GM19238 (cell line): Measurements from ENCODE around the gene CAPS.

Experiments
- DNase-seq: peaks from one replicate; pipeline ENCODE4 v3.0.0; 2011; ENCODE audit warnings: low spot score; ENCODE audit not compliant: insufficient read length

CAPS gene

GRCh38 chr19:5908773-5909442 is 5.1 kb upstream of the CAPS start:
- no peak for DNase-seq

GRCh38 chr19:5910638-5910907 is 3.5 kb upstream of the CAPS start:
- no peak for DNase-seq

- no peak for DNase-seq
Observed at GRCh38 chr19:5911366-5911765, 2.7 kb upstream of the CAPS start.

- DNase-seq, result no peak
Observed at GRCh38 chr19:5914358-5914774, 312 bp downstream of the CAPS start.

- DNase-seq, result no peak
Observed at GRCh38 chr19:5914946-5915781, 1.1 kb downstream of the CAPS start.

- DNase-seq, result no peak
Observed at GRCh38 chr19:5915782-5916165, 1.7 kb downstream of the CAPS start.

DNA sequence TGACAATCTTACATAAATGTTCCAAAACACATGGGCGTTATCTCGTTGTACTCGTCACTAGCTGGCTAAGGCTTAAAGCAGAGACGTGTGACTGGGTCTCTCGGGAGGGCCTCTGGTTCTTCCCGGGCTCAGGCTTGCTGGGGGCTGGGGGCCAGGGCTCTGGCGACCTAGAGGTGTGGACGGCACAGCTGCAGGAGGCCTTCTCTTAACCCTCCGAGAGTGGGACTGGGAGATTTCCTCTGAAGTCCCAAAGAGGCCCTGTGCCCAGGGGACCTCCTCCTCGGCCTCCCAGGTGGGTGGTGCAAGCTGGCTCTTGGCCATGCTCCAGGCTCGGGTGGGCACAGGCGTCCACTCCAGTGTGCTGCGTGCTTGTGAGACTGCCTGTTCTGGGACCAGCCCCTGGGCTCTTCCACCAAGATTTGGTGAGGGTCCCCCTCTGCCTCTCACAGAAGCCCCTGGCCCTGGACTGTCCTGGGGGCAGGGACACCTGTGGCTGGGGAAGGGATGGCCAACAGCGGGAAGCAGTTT is 2.2 kb downstream of the CAPS start:
- DNase-seq, result no peak

DNA sequence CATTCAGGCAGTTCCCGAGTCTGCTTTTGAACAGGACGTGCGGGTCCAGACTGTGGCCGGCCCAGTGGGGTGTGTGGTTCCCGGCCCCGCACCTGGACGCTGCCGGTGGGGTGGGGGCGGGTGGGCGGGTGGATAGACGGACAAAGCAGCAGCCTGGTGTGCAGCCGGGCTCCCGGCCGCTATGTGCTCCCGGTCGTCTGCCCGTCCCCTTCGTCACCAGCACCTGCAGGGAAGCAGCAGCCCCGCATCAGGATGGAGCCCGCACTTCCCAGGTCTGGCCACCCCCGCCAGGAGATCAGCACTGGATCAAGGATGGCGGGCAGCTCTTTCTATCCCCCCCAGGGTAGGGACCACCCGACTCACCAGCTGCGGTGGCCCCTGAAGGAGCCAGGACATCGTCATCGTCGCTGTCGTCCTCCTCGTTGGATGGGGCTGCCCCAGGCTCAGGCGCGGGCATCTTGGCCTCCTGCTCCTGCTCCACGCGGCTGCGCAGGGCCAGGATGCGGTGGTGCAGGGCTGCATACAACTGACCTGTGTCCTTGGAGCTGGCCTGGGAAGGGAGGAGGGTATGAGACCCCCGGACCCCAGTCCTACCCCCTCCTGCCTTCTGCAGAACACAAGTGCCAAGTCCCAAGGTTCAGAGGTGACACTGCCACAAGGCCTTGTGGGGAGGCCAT is 3.5 kb downstream of the CAPS start:
- DNase-seq, result no peak

GRCh38 chr19:5918463-5919079 is 4.5 kb downstream of the CAPS start:
- DNase-seq, result no peak

DNA sequence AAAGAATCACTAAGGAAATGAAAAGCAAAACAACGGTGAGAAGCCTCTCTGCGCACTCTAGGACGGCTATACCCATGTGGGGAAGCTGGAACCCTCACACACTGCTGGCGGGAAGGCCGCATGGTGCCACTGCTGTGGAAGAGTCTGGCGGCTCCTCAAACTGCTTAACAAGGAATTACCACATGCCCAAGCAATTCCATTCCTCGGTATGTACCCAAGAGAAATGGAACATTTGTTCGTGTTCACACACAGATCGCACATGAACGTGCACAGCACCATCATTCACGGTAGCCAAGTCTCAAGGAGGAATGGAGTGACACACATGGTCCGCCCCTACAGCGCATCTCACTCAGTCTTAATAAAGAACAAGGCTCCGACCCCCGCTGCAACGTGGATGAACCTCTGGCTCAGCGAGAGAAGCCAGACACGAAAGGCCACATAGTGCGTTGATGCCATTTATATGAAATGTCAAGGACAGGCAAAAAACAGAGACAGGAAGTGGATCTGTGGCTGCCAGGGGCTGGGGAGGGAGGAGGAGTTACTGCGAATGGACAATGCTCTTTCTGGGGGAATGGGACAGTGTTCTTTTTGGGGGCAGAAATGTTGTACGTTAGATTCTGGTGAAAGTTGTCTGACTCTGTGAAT is 7.6 kb downstream of the CAPS start:
- no peak for DNase-seq

DNA sequence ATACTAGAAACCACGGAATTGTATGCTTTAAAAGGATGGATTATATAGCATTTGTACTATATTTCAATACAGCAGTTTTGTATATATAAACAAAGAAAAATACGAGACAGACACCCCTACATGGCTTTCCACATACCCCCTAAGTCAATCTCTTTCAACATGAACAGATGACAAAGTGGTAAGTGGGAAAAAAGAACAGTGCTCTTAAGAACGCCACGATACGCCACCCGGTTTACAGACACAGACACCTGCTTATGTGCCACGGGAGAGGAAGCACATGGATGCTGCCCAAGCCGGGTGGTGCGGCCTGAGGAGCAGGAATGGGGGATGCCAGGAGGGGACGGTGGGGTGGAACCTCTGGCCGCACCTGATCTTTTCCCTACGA is 8.1 kb downstream of the CAPS start:
- DNase-seq, result no peak

- no peak for DNase-seq
Observed at GRCh38 chr19:5923356-5923755, 9.3 kb downstream of the CAPS start.

DNA sequence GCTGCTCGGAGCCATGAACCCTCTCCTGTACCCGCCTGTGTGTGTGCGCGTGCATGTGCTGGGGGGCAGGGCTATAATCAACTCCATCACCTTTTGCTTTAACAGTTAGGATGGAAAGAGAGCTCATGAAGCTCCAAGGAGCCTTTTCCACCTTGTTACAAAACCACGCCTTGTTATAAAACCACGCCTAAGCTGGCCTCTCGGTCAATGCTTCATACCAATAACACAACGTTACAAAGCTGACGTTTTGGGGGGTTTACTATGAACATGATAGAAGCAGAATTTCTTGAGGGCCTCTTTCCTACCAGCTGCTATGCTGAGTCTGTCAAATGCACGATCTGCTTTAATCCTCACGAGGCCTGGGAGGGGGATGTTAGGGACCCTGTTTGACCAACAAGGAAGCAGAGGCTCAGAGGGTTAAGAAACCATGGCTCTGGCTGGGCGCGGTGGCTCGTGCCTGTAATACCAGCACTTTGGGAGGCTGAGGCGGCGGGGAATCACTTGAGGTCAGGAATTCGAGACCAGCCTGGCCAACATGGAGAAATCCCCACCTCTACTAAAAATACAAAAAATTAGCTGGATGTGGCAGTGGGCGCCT is 11.9 kb downstream of the CAPS start:
- no peak for DNase-seq

DNA sequence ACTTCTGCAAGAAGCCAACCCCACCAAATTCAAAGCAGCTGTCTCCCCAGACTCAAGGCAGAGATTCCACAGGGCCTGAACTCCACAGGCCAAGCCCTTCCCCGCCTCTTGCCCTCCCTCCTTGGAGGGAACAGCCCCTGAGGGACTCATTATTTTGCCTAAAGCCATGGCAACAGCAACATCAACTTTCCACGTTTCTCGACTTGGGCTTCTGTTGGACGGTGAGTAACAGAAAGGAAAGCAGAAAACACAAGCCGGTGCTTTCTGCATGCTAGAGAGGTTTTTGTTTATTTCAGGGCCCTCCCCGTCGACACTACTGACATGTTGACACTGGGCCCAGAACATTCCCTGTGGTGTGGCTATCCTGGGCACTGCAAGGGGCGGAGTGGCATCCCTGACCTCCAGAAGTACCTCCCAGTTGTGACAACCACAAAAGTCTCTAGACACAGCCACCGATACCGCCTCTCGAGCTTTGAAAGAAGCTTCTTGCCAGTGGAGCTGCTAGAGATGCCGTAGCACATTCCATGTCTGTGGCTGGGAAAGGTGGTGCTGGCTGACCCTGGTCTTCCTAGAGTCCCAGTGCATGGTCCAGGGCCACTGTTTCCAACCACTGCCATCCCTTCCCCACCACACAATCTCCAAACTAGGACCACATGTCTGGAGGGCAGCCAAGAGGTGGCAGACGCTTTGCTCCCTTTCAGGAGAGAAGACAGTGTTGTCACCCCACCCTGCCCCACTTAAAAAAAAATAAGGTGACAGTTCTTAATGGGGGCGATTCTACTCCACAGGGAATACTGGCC is 12.8 kb downstream of the CAPS start:
- DNase-seq, result no peak

- DNase-seq, result peak; percentile 53
Observed at GRCh38 chr19:5927441-5927821, 13.4 kb downstream of the CAPS start.

DNA sequence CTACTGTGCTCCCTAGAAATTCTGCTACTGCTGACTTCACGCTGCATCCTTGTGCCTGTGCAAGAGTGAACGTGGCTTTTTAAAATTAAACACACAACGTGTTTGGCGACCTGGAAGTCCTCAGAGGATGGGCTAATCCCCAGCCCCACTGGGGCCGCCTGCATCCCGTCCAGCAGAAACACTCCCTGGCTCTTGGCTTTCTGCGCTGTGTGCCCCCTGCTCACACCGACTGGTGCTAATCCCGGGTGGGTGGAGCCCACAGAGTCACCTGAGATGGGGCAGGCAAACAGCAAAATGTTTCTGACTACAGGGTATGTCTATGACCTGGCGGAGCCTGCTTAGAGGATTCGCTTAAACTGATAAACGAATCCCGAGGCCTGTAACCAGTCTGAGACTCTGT is 15.1 kb downstream of the CAPS start:
- DNase-seq, result no peak

DNA sequence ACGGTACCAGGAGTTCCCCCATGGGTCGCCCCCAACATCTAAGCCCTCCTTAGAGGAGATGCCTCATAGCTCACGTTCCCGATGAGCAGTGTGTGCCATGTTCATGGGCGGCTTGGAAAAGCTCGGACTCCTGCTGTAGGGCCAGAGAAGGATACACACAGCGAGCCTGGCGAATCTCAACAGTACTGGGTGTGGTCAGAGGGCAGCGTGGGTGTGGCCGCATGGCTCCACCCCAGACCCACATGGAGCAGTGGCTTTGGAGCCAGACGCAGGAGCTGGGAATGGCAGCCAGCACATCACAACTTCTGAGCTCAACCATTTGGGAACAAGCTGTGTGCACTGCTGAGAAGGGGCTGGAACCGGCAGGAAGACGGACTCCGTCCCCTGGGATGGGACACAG is 15.6 kb downstream of the CAPS start:
- DNase-seq, result no peak

- no peak for DNase-seq
Observed at GRCh38 chr19:5931251-5931650, 17.2 kb downstream of the CAPS start.

- no peak for DNase-seq
Observed at GRCh38 chr19:5932146-5932545, 18.1 kb downstream of the CAPS start.

- no peak for DNase-seq
Observed at GRCh38 chr19:5932609-5933262, 18.7 kb downstream of the CAPS start.
